Mesendoderm (in vitro differentiated cells): ENCODE measurements around the gene ANGPTL4.
"Not testable (repeated sequence)": the region's sequence is repeated elsewhere in the genome, so short reads cannot be mapped to it uniquely, and the experiment has no call there.

Experiments used
- DNase-seq: peaks from one replicate; pipeline ENCODE4 v3.0.0; 2013
- H2AK5ac ChIP-seq: 2 replicates; pipeline ENCODE4 v1.6.1; 2013; ENCODE audit warnings: low read length, inconsistent platforms
- H2BK120ac ChIP-seq: 2 replicates; pipeline ENCODE4 v1.6.1; 2013; ENCODE audit warnings: low read depth, mild to moderate bottlenecking, low read length, moderate library complexity, mixed read lengths
- H2BK15ac ChIP-seq: replicated peaks from 2 replicates; pipeline ENCODE4 v1.6.1; 2013; ENCODE audit warnings: low read depth, mild to moderate bottlenecking, moderate library complexity
- H2BK5ac ChIP-seq: 2 replicates; pipeline ENCODE4 v1.6.1; 2013; ENCODE audit warnings: low read length, inconsistent platforms
- H3K18ac ChIP-seq: 2 replicates; pipeline ENCODE4 v1.6.1; 2013; ENCODE audit warnings: mild to moderate bottlenecking, low read length, mixed read lengths
- H3K23ac ChIP-seq: one replicate; pipeline ENCODE4 v1.6.1; 2013; ENCODE audit warnings: low read length
- H3K27ac ChIP-seq: 2 replicates; pipeline ENCODE4 v1.5.1; 2013; ENCODE audit warnings: low read depth, mild to moderate bottlenecking, inconsistent platforms, low read length, moderate library complexity
- H3K27me3 ChIP-seq: 2 replicates; pipeline ENCODE4 v1.6.1; 2013; ENCODE audit warnings: low read length, control low read depth, mild to moderate bottlenecking, inconsistent platforms; ENCODE audit not compliant: insufficient read depth, poor library complexity
- H3K36me3 ChIP-seq: 2 replicates; pipeline ENCODE4 v1.6.1; 2013; ENCODE audit warnings: low read length, inconsistent platforms; ENCODE audit not compliant: control insufficient read depth, insufficient read depth
- H3K4ac ChIP-seq: one replicate; pipeline ENCODE4 v1.6.1; 2013; ENCODE audit warnings: low read depth, mild to moderate bottlenecking, low read length, moderate library complexity
- H3K4me1 ChIP-seq: 2 replicates; pipeline ENCODE4 v1.6.1; 2013; ENCODE audit warnings: low read depth, low read length, inconsistent platforms; ENCODE audit not compliant: control insufficient read depth
- H3K4me2 ChIP-seq: 2 replicates; pipeline ENCODE4 v1.6.1; 2013; ENCODE audit warnings: low read length
- H3K4me3 ChIP-seq: 2 replicates; pipeline ENCODE4 v1.5.1; 2013; ENCODE audit warnings: mild to moderate bottlenecking, low read length
- H3K56ac ChIP-seq: one replicate; pipeline ENCODE4 v1.6.1; 2013; ENCODE audit warnings: low read length
- H3K79me1 ChIP-seq: 2 replicates; pipeline ENCODE4 v1.6.1; 2013; ENCODE audit warnings: low read length, inconsistent platforms
- H3K79me2 ChIP-seq: 2 replicates; pipeline ENCODE4 v1.6.1; 2013; ENCODE audit warnings: mild to moderate bottlenecking, low read length; ENCODE audit not compliant: control insufficient read depth, insufficient read depth
- H3K9ac ChIP-seq: 2 replicates; pipeline ENCODE4 v1.6.1; 2013; ENCODE audit warnings: low read length, inconsistent platforms
- H4K5ac ChIP-seq: one replicate; pipeline ENCODE4 v1.6.1; 2013; ENCODE audit warnings: low read length
- H4K8ac ChIP-seq: one replicate; pipeline ENCODE4 v1.6.1; 2013; ENCODE audit warnings: low read depth, mild to moderate bottlenecking, control low read depth, low read length, moderate library complexity
- WGBS: extraction: QIAGEN DNeasy Blood & Tissue Kit; methylation state at CpG from one replicate; pipeline ENCODE4 v1.1.7; 2013; ENCODE audit warnings: low lambda C conversion rate, missing lambda C conversion rate; ENCODE audit not compliant: insufficient coverage; ENCODE audit errors: extremely low coverage; 5-methylcytosine and 5-hydroxymethylcytosine counted together

The ANGPTL4 gene

DNA sequence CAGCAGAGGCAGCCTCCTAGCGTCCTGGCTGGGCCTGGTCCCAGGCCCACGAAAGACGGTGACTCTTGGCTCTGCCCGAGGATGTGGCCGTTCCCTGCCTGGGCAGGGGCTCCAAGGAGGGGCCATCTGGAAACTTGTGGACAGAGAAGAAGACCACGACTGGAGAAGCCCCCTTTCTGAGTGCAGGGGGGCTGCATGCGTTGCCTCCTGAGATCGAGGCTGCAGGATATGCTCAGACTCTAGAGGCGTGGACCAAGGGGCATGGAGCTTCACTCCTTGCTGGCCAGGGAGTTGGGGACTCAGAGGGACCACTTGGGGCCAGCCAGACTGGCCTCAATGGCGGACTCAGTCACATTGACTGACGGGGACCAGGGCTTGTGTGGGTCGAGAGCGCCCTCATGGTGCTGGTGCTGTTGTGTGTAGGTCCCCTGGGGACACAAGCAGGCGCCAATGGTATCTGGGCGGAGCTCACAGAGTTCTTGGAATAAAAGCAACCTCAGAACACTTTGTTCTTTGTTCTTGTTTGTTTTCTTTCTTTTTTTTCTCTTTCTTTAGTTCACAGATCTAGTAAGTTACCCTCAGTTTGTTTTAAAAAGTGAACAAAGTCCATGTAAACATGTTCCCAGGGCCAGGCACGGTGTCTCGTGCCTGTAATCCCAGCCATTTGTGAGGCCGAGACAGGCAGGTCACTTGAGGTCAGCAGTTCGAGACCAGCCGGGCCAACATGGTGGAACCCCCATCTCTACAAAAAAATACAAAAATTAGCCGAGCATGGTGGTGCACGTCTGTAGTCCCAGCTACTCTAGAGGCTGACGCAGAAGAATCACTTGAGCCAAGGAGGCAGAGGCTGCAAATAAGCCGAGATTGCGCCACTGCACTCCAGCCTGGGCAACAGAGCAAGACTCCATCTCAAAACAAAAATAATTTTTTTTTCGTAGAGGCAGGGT is 10.2 kb downstream of the ANGPTL4 start:
- Histone ChIP-seq H2BK5ac (no peak overlapping the region), H3K27ac (no peak overlapping the region), H4K5ac (no peak overlapping the region), H3K79me2 (no peaks in the 10 kb centered on the region), H3K36me3 (no peaks in the 10 kb centered on the region), H4K8ac (no peak overlapping the region), H3K4me1 (no peaks in the 10 kb centered on the region), H3K18ac (no peak overlapping the region), H2BK120ac (no peak overlapping the region), H3K79me1 (no peaks in the 10 kb centered on the region), H2AK5ac (no peak overlapping the region), H3K4me2 (no peak overlapping the region), H3K23ac (no peak overlapping the region), H3K4ac (no peak overlapping the region), H3K9ac (no peak overlapping the region), H3K4me3 (no peak overlapping the region), H2BK15ac (no peak overlapping the region), H3K27me3 (no peaks in the 10 kb centered on the region), H3K56ac (no peak overlapping the region)
- no CpG with 5 or more reads among the region's 26 CpGs for WGBS
- DNase-seq = no peak

- not testable (repeated sequence) for H4K5ac ChIP-seq, DNase-seq, H2BK120ac ChIP-seq, H3K27ac ChIP-seq, H4K8ac ChIP-seq, H3K79me2 ChIP-seq, H3K36me3 ChIP-seq, H3K27me3 ChIP-seq, H3K4me2 ChIP-seq, H3K4ac ChIP-seq, H3K4me3 ChIP-seq, H3K79me1 ChIP-seq, H3K9ac ChIP-seq, H3K18ac ChIP-seq, H3K23ac ChIP-seq, H2BK15ac ChIP-seq, H2BK5ac ChIP-seq, H3K56ac ChIP-seq, H2AK5ac ChIP-seq, H3K4me1 ChIP-seq
- WGBS = no CpG with 5 or more reads among the region's 32 CpGs
These were observed 11.8 kb downstream of the ANGPTL4 start for GRCh38 chr19:8375766-8376165.

- not testable (repeated sequence) for H3K79me2 ChIP-seq, H2AK5ac ChIP-seq, H3K18ac ChIP-seq, H3K4me2 ChIP-seq, H3K27ac ChIP-seq, DNase-seq, H3K4me3 ChIP-seq, H2BK15ac ChIP-seq, H4K8ac ChIP-seq, H3K23ac ChIP-seq, H3K9ac ChIP-seq, H3K79me1 ChIP-seq, H3K36me3 ChIP-seq, H2BK120ac ChIP-seq, H3K27me3 ChIP-seq, H3K4me1 ChIP-seq, H2BK5ac ChIP-seq, H4K5ac ChIP-seq, H3K56ac ChIP-seq, H3K4ac ChIP-seq
- no CpG with 5 or more reads among the region's 10 CpGs for WGBS
These were observed 12.5 kb downstream of the ANGPTL4 start for GRCh38 chr19:8376373-8376974.

- Histone ChIP-seq H4K5ac (no peak overlapping the region), H3K23ac (no peak overlapping the region), H3K4ac (no peak overlapping the region), H3K27me3 (no peaks in the 10 kb centered on the region), H2BK120ac (no peak overlapping the region), H3K56ac (no peak overlapping the region), H3K27ac (no peak overlapping the region), H3K4me1 (no peaks in the 10 kb centered on the region), H3K9ac (no peak overlapping the region), H3K36me3 (no peaks in the 10 kb centered on the region), H3K79me2 (no peaks in the 10 kb centered on the region), H3K79me1 (no peaks in the 10 kb centered on the region), H2BK5ac (no peak overlapping the region), H3K4me3 (no peak overlapping the region), H2AK5ac (no peak overlapping the region), H4K8ac (no peak overlapping the region), H2BK15ac (no peak overlapping the region), H3K18ac (no peak overlapping the region), H3K4me2 (no peak overlapping the region)
- WGBS = no CpG with 5 or more reads among the region's 1 CpG
- DNase-seq = no peak
These were observed 13.6 kb downstream of the ANGPTL4 start for GRCh38 chr19:8377598-8377997.

- not testable (repeated sequence) for H2BK5ac ChIP-seq, H3K9ac ChIP-seq, H3K4me1 ChIP-seq, H3K27me3 ChIP-seq, H2BK15ac ChIP-seq, H3K4me2 ChIP-seq, H2AK5ac ChIP-seq, H4K5ac ChIP-seq, H3K4ac ChIP-seq, H3K27ac ChIP-seq, DNase-seq, H3K36me3 ChIP-seq, H3K23ac ChIP-seq, H3K56ac ChIP-seq, H2BK120ac ChIP-seq, H3K4me3 ChIP-seq, H3K79me1 ChIP-seq, H4K8ac ChIP-seq, H3K18ac ChIP-seq, H3K79me2 ChIP-seq
- WGBS = no CpG with 5 or more reads among the region's 13 CpGs
These were observed 15.4 kb downstream of the ANGPTL4 start for GRCh38 chr19:8379156-8379891.
